ENCODE measurements around the gene DCBLD1.

DNA sequence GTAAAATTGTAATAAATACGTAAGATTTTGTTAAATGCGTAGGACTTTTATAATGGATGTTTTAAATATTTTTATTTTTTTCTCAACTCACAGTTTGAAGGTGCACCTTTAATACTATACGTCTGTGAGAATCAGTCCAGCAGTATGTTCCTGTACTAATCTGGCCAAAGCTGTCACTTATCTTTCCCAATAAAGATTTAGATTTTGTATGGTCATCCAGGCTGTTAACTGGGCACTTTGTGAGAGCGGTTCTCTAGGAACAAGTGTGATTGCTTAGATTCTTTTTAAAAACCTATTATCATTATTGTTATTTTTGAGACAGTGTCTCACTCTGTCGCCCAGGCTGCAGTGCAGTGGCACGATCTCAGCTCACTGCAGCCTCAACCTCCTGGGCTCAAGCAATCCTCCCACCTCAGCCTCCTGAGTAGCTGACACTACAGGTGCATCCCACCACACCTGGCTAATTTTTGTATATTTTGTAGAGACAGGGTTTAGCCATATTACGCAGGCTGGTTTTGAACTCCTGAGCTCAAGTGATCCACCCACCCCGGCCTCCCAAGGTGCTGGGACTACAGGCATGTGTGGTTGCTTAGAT is 1.7 kb downstream of the DCBLD1 start:
- no peak for TF ChIP-seq EZH2 (IDR thresholded peaks at IDR 0.05; ENCODE audit: low read length, missing control alignments)
- TF ChIP-seq, protein P1, sequence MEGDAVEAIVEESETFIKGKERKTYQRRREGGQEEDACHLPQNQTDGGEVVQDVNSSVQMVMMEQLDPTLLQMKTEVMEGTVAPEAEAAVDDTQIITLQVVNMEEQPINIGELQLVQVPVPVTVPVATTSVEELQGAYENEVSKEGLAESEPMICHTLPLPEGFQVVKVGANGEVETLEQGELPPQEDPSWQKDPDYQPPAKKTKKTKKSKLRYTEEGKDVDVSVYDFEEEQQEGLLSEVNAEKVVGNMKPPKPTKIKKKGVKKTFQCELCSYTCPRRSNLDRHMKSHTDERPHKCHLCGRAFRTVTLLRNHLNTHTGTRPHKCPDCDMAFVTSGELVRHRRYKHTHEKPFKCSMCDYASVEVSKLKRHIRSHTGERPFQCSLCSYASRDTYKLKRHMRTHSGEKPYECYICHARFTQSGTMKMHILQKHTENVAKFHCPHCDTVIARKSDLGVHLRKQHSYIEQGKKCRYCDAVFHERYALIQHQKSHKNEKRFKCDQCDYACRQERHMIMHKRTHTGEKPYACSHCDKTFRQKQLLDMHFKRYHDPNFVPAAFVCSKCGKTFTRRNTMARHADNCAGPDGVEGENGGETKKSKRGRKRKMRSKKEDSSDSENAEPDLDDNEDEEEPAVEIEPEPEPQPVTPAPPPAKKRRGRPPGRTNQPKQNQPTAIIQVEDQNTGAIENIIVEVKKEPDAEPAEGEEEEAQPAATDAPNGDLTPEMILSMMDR (conservative IDR thresholded peaks at IDR 0.05 in 1 of 2, IDR thresholded peaks at IDR 0.05 in 1 of 2; ENCODE audit: low read depth in 1 of 2, low read length in 2 of 2), result no peak
